ENCODE data around the gene DDA1. TPM values are rescaled to one million over a fixed set of nuclear protein-coding genes. Genes with fewer than 3 reads are reported as not detected.

The DDA1 gene
- total RNA-seq, 8 experiments from 2014 or later, result 39.4 to 85.9 (median 67.4) TPM

- Histone ChIP-seq H3K4me1 (replicated peaks in 1 of 2) (peaks cover 8 to 10% of the 10 kb centered on the region in 2 donors), H3K4me3 (peak within 1 kb of the TSS; percentile 55 to 82 (median 74)), H3K27ac (peak within 1 kb of the TSS; percentile 73 to 77)
- in situ Hi-C loops (cut with MboI; ENCODE audit: low pct_unique_long_range_greater_than_20kb in 2 of 9, low sequenced_read_pairs in 9 of 9, unreplicated experiment in 9 of 9), result no loop called here
- WGBS, 10 experiments, result 0% methylated on average over 2 to 11 of the region's 55 CpGs; no CpG with 5 or more reads in 6 of the 10 experiments
- ATAC-seq (replicated peaks in 6 of 8), result peak; percentile 35 to 74 (median 72)
Observed at GRCh38 chr19:17305517-17306284, 3.7 kb upstream of the DDA1 start, which contains the start of gene MRPL34. TSS of gene MRPL34 (plus strand) at chr19:17305872. CDS start at chr19:17305893, 21 bp downstream.

GRCh38 chr19:17306285-17306714 is 3.1 kb upstream of the DDA1 start:
- no peak for ATAC-seq (replicated peaks in 6 of 8)
- peaks cover 8 to 11% of the 10 kb centered on the region in 2 donors for H3K4me1 ChIP-seq (replicated peaks in 1 of 2)
- H3K4me3 ChIP-seq, result peak overlapping the region; percentile 55 to 82 (median 74)
- H3K27ac ChIP-seq, result peak overlapping the region; percentile 73 to 77
- 4 to 33% (median 18%) methylated on average over 1 to 9 of the region's 28 CpGs; no CpG with 5 or more reads in 3 of the 10 experiments for WGBS, 10 experiments
- in situ Hi-C loops (cut with MboI; ENCODE audit: low pct_unique_long_range_greater_than_20kb in 2 of 9, low sequenced_read_pairs in 9 of 9, unreplicated experiment in 9 of 9), result no loop called here

- Histone ChIP-seq H3K4me3 (no peak overlapping the region), H3K4me1 (replicated peaks in 1 of 2) (peaks cover 8 to 11% of the 10 kb centered on the region in 2 donors), H3K27ac (no peak overlapping the region)
- 67 to 95% (median 86%) methylated on average over 1 to 8 of the region's 8 CpGs; no CpG with 5 or more reads in 2 of the 10 experiments for WGBS, 10 experiments
- no peak for ATAC-seq (replicated peaks in 6 of 8)
- in situ Hi-C loops (cut with MboI; ENCODE audit: low pct_unique_long_range_greater_than_20kb in 2 of 9, low sequenced_read_pairs in 9 of 9, unreplicated experiment in 9 of 9), result no loop called here
Observed at GRCh38 chr19:17307876-17308377, 1.4 kb upstream of the DDA1 start.

GRCh38 chr19:17309965-17310461 is 650 bp downstream of the DDA1 start:
- H3K27ac ChIP-seq, result peak overlapping the region; percentile 64 to 82
- 0 to 19% (median 0%) methylated on average over 2 to 6 of the region's 23 CpGs; no CpG with 5 or more reads in 3 of the 10 experiments for WGBS, 10 experiments
- in situ Hi-C loops (cut with MboI; ENCODE audit: low pct_unique_long_range_greater_than_20kb in 2 of 9, low sequenced_read_pairs in 9 of 9, unreplicated experiment in 9 of 9), result no loop called here
- ATAC-seq (replicated peaks in 6 of 8), result peak in 1 of 8 experiments; percentile 1
- peak overlapping the region; percentile 65 to 92 (median 85) for H3K4me3 ChIP-seq
- peaks cover 5 to 8% of the 10 kb centered on the region in 2 donors for H3K4me1 ChIP-seq (replicated peaks in 1 of 2)

GRCh38 chr19:17311455-17312188 is 2.3 kb downstream of the DDA1 start:
- no peak overlapping the region for H3K27ac ChIP-seq
- WGBS, 10 experiments, result 50 to 100% (median 89%) methylated on average over 1 to 8 of the region's 11 CpGs; no CpG with 5 or more reads in 4 of the 10 experiments
- in situ Hi-C loops (cut with MboI; ENCODE audit: low pct_unique_long_range_greater_than_20kb in 2 of 9, low sequenced_read_pairs in 9 of 9, unreplicated experiment in 9 of 9), result no loop called here
- peak in 2 of 8 experiments; percentile 39 to 40 for ATAC-seq (replicated peaks in 6 of 8)
- H3K4me1 ChIP-seq (replicated peaks in 1 of 2), result peaks cover 5 to 8% of the 10 kb centered on the region in 2 donors
- no peak overlapping the region for H3K4me3 ChIP-seq

- ATAC-seq (replicated peaks in 6 of 8), result peak in 2 of 8 experiments; percentile 4 to 6
- in situ Hi-C loops (cut with MboI; ENCODE audit: low pct_unique_long_range_greater_than_20kb in 2 of 9, low sequenced_read_pairs in 9 of 9, unreplicated experiment in 9 of 9), result no loop called here
- 40 to 100% (median 84%) methylated on average over 1 to 8 of the region's 20 CpGs; no CpG with 5 or more reads in 6 of the 10 experiments for WGBS, 10 experiments
- Histone ChIP-seq H3K4me3 (no peak overlapping the region), H3K4me1 (replicated peaks in 1 of 2) (peaks cover 5 to 8% of the 10 kb centered on the region in 2 donors), H3K27ac (no peak overlapping the region)
Observed at GRCh38 chr19:17312189-17313113, 3.1 kb downstream of the DDA1 start.

GRCh38 chr19:17314007-17314593 is 4.7 kb downstream of the DDA1 start:
- no peak for ATAC-seq (replicated peaks in 6 of 8)
- in situ Hi-C loops (cut with MboI; ENCODE audit: low pct_unique_long_range_greater_than_20kb in 2 of 9, low sequenced_read_pairs in 9 of 9, unreplicated experiment in 9 of 9), result no loop called here
- WGBS, 10 experiments, result 95 to 100% (median 97%) methylated on average over 2 to 6 of the region's 19 CpGs; no CpG with 5 or more reads in 7 of the 10 experiments
- Histone ChIP-seq H3K4me1 (replicated peaks in 1 of 2) (peaks cover 5 to 8% of the 10 kb centered on the region in 2 donors), H3K4me3 (no peak overlapping the region), H3K27ac (no peak overlapping the region)

GRCh38 chr19:17318966-17319365 is 9.6 kb downstream of the DDA1 start:
- no peak overlapping the region for H3K4me3 ChIP-seq
- no peak for ATAC-seq (replicated peaks in 6 of 8)
- in situ Hi-C loops (cut with MboI; ENCODE audit: low pct_unique_long_range_greater_than_20kb in 2 of 9, low sequenced_read_pairs in 9 of 9, unreplicated experiment in 9 of 9), result no loop called here
- H3K27ac ChIP-seq, result no peak overlapping the region
- WGBS, 10 experiments, result 70 to 83% methylated on average over 2 to 3 of the region's 6 CpGs; no CpG with 5 or more reads in 8 of the 10 experiments
- no peaks in the 10 kb centered on the region for H3K4me1 ChIP-seq (replicated peaks in 1 of 2)

- Histone ChIP-seq H3K27ac (no peak overlapping the region), H3K4me1 (replicated peaks in 1 of 2) (no peaks in the 10 kb centered on the region), H3K4me3 (no peak overlapping the region)
- no peak for ATAC-seq (replicated peaks in 6 of 8)
- 85 to 96% methylated on average over 5 of the region's 40 CpGs; no CpG with 5 or more reads in 8 of the 10 experiments for WGBS, 10 experiments
- in situ Hi-C loops (cut with MboI; ENCODE audit: low pct_unique_long_range_greater_than_20kb in 2 of 9, low sequenced_read_pairs in 9 of 9, unreplicated experiment in 9 of 9), result no loop called here
Observed at GRCh38 chr19:17319473-17320238, 10.3 kb downstream of the DDA1 start.

- ATAC-seq (replicated peaks in 6 of 8), result peak in 2 of 8 experiments; percentile 1 to 5
- no CpG with 5 or more reads among the region's 11 CpGs for WGBS, 10 experiments
- H3K4me3 ChIP-seq, result no peak overlapping the region
- H3K27ac ChIP-seq, result no peak overlapping the region
- H3K4me1 ChIP-seq (replicated peaks in 1 of 2), result no peaks in the 10 kb centered on the region
- in situ Hi-C loops (cut with MboI; ENCODE audit: low pct_unique_long_range_greater_than_20kb in 2 of 9, low sequenced_read_pairs in 9 of 9, unreplicated experiment in 9 of 9), result no loop called here
Observed at GRCh38 chr19:17320435-17320834, 11.1 kb downstream of the DDA1 start.
